MM.1S (cell line): ENCODE measurements around the gene SCP2D1.

ENCODE experiments used
- CTCF ChIP-seq: fragments of 300-600 bp; sonication (generic); IDR thresholded peaks from 2 replicates; pipeline ENCODE4 v1.5.1; 2016; ENCODE audit warnings: antibody characterized with exemption, low read length, mixed read lengths
- EZH2 ChIP-seq: fragments of 300-600 bp; sonication (generic); optimal IDR thresholded peaks from 2 replicates; pipeline ENCODE3; 2017; ENCODE audit warnings: low read depth, mild to moderate bottlenecking, antibody characterized with exemption, low read length, mixed read lengths
- EZH2phosphoT487 ChIP-seq: fragments of 300-600 bp; sonication (generic); IDR thresholded peaks from 2 replicates; pipeline ENCODE4 v1.6.1; 2018; ENCODE audit warnings: antibody characterized with exemption, low read length

GRCh38 chr20:18781509-18781908, 32.1 kb upstream of the SCP2D1 start:
- no peak for TF ChIP-seq CTCF
- TF ChIP-seq EZH2: no peak
- no peak for TF ChIP-seq EZH2phosphoT487
